GM10266 (cell line): ENCODE data around the gene ATP6AP2.

Experiments used
- DNase-seq: peaks from one replicate; pipeline ENCODE4 v3.0.0; 2012; ENCODE audit errors: extremely low spot score
- TF ChIP-seq, protein P1 (sequence below): IDR thresholded peaks from 2 replicates; pipeline ENCODE4 v1.5.1; 2012; ENCODE audit warnings: mild to moderate bottlenecking, low read depth; ENCODE audit not compliant: control insufficient read depth, insufficient read depth; ENCODE audit errors: missing control alignments

Gene ATP6AP2

DNA sequence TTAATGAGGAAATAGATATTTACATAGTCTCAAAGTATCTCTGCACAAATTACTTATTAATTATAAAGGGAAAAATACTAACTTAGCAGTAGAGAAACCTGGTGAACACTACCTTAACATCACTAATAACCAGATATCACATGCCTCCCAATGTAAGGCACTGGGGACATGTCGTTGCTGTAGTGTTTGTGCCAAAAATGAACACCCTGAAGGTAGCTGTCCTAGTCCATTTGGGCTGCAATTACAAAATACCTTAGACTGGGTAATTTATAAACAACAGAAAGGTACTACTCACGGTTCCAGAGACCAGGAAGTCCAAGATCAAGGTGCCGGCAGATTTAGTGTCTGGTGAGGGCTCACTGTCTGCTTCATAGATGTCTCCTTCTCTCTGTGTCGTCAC is 31.7 kb downstream of the ATP6AP2 start:
- TF ChIP-seq, protein P1, sequence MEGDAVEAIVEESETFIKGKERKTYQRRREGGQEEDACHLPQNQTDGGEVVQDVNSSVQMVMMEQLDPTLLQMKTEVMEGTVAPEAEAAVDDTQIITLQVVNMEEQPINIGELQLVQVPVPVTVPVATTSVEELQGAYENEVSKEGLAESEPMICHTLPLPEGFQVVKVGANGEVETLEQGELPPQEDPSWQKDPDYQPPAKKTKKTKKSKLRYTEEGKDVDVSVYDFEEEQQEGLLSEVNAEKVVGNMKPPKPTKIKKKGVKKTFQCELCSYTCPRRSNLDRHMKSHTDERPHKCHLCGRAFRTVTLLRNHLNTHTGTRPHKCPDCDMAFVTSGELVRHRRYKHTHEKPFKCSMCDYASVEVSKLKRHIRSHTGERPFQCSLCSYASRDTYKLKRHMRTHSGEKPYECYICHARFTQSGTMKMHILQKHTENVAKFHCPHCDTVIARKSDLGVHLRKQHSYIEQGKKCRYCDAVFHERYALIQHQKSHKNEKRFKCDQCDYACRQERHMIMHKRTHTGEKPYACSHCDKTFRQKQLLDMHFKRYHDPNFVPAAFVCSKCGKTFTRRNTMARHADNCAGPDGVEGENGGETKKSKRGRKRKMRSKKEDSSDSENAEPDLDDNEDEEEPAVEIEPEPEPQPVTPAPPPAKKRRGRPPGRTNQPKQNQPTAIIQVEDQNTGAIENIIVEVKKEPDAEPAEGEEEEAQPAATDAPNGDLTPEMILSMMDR, result no peak
- DNase-seq, result no peak

DNA sequence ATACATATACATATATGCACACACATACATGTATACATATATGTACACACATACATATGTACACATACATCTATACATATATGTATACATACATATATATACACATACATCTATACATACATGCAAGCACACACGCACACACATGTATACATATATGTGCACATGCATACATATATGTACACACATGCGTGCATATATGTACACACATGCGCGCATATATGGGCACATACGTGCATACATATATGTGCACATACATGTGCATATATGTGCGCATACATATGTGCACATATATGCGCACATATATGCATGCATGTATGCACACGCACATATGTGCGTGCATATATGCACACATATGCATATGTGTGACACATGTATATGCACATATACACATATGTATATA is 35.2 kb downstream of the ATP6AP2 start:
- no peak for DNase-seq
- TF ChIP-seq, protein P1, result no peak

DNA sequence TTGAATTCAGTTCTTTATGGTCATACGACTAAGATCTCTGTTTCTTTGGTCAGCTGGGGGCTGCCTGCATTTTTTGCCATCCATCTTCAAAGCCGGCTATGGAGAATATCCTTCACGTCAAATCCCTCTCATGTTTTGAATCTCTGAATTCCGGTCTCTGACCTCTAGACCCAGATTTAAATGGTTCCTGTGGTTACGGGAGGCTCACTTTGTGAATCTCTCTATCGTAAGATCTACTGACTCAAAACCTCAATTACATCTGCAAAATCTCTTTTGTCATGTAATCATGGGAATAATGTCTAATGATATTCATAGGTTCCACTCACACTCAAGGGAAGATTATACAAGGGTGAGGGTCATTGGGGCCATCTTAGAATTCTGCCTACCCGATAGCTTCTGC is 36.8 kb downstream of the ATP6AP2 start:
- TF ChIP-seq, protein P1, result no peak
- no peak for DNase-seq

DNA sequence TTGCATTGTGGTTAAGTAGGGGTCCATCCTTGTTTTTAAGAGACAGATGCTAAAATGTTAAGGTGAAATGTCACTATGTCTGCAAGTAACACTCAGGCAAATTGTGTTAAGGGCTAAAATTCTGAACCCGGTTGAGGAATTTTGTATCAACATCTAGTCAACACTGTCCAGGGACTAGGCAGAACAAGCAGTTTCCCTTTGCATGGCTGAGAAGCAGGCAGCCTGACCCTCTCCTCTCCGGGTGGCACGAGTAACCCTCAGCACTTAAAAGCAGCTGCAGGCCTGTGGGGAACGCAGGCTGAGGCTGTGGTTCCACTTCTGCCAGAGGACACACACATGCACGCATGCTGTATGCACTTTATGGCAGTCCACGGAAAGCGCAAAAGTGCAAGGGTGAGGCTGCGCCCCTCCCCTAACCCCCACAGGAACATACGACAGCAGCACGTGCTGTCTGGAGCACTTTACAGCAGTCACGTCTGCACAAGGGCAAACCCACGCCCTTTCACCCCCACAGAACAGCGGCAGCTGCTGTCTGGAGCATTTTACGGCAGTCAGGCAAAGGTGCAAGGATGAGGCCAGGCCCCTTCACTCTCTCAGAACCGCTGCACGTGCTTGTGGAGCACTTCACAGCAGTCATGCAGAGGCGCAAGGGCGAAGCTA is 41.8 kb downstream of the ATP6AP2 start:
- DNase-seq, result no peak
- TF ChIP-seq, protein P1, result no peak

DNA sequence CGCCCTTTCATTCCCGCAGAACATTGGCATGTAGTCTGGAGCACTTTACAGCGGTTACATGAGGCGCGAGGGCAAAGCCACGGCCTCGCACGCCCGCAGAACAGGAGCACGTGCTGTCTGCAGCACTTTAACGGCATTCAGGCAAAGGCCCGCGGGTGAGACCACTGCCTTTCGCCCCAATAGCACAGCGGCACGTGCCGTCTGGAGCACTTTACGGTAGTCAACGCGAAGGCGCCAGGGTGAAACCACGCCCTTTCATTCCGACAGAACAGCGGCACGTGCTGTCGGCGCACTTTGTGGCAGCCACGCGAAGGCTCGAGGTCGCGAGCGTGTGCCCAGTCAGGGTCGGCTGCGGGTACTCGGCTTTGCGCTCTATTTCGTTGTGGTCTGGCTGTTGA is 42.4 kb downstream of the ATP6AP2 start, which contains the start of gene MPC1L:
Gene MPC1L, plus strand, starts transcription at position 290 of the 398 bp plus-strand sequence. CDS start 138 bp downstream, outside the sequence.
- TF ChIP-seq, protein P1, result no peak
- DNase-seq, result no peak

DNA sequence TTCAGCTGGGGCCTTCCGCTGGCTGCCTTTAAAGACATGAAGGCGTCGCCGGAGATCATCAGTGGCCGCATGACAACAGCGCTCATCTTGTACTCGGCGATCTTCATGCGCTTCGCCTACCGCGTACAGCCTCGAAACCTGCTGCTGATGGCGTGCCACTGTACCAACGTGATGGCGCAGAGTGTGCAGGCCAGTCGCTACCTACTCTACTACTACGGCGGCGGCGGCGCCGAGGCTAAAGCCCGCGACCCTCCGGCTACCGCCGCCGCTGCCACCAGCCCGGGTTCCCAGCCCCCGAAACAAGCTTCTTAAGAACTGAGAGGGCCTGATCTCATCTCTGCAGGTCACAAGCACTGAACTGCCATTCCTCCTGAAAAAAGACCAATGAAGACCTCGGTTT is 42.9 kb downstream of the ATP6AP2 start:
- TF ChIP-seq, protein P1, result no peak
- no peak for DNase-seq

DNA sequence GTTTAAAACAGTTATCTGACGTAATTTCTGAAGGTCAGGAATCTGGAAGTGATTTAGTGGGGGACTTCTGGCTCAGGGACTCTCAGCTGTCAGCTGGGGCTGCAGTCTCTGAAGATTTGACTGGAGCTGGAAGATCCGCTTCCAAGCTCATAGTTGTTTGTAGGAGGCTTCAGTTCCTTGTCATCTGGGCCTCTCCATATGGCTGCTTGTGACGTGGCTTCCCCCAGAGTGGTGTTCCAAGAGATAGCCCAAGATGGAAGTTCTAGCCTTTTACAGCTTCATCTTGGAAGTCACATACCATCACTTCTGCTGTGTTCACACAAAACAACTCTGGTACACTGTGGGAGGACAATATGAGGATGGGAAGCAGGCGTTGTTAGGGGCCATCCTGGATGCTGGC is 44.5 kb downstream of the ATP6AP2 start:
- no peak for DNase-seq
- TF ChIP-seq, protein P1, result no peak
